RWPE2 (cell line): ENCODE measurements around the gene KCNJ16.
A peak's percentile ranks its signal among the peaks of the same experiment; 100 is the strongest.

Experiments used
- ATAC-seq: fragments of 200-7000 bp; cut with Tn5 transposase; 3 replicates; pipeline ENCODE4 v1.9.1; 2021; ENCODE audit warnings: low read depth
- DNase-seq: peaks from one replicate; pipeline ENCODE4 v3.0.0-alpha.2; 2020; ENCODE audit warnings: low spot score
- H3K27ac ChIP-seq: fragments of 450-650 bp; 2 replicates; pipeline ENCODE4 v1.5.1; 2017; ENCODE audit warnings: mild to moderate bottlenecking; ENCODE audit not compliant: poor library complexity, severe bottlenecking
- H3K27me3 ChIP-seq: fragments of 250-450 bp; sonication (Bioruptor Pico); 2 replicates; pipeline ENCODE4 v1.5.1; 2021; ENCODE audit warnings: mild to moderate bottlenecking, moderate library complexity; ENCODE audit not compliant: insufficient read depth, poor library complexity, severe bottlenecking
- H3K36me3 ChIP-seq: fragments of 250-450 bp; sonication (Bioruptor Pico); 2 replicates; pipeline ENCODE4 v1.5.1; 2020; ENCODE audit warnings: low read depth, mild to moderate bottlenecking, moderate library complexity
- H3K4me1 ChIP-seq: fragments of 250-450 bp; sonication (Bioruptor Pico); 2 replicates; pipeline ENCODE4 v1.5.1; 2021; ENCODE audit warnings: mild to moderate bottlenecking, moderate library complexity; ENCODE audit not compliant: insufficient read depth, poor library complexity, severe bottlenecking
- H3K4me3 ChIP-seq: fragments of 250-450 bp; sonication (Bioruptor Pico); 2 replicates; pipeline ENCODE4 v1.5.1; 2021; ENCODE audit warnings: mild to moderate bottlenecking, moderate library complexity; ENCODE audit not compliant: severe bottlenecking
- H3K9me3 ChIP-seq: fragments of 250-450 bp; sonication (Bioruptor Pico); 2 replicates; pipeline ENCODE4 v1.5.1; 2021; ENCODE audit warnings: mild to moderate bottlenecking, moderate library complexity; ENCODE audit not compliant: severe bottlenecking
- CTCF ChIP-seq: fragments of 450-650 bp; IDR thresholded peaks from one replicate; pipeline ENCODE4 v1.5.1; 2017; ENCODE audit warnings: mild to moderate bottlenecking, moderate library complexity; ENCODE audit not compliant: poor library complexity, severe bottlenecking

KCNJ16 gene

GRCh38 chr17:70144260-70144846 lies 69.3 kb downstream of the KCNJ16 start:
- Histone ChIP-seq H3K4me1 (no peaks in the 10 kb centered on the region), H3K4me3 (no peak overlapping the region), H3K9me3 (no peaks in the 10 kb centered on the region), H3K27me3 (no peaks in the 10 kb centered on the region), H3K36me3 (no peaks in the 10 kb centered on the region), H3K27ac (no peak overlapping the region)
- ATAC-seq (no peak), DNase-seq (no peak)
- peak; percentile 87 for TF ChIP-seq CTCF

- ATAC-seq (no peak), DNase-seq (no peak)
- no peak for TF ChIP-seq CTCF
These were observed 78.2 kb downstream of the KCNJ16 start for GRCh38 chr17:70153210-70153609.

GRCh38 chr17:70157151-70157550 lies 82.1 kb downstream of the KCNJ16 start:
- DNase-seq: no peak
- Histone ChIP-seq H3K27ac (no peak overlapping the region), H3K9me3 (no peaks in the 10 kb centered on the region), H3K36me3 (no peaks in the 10 kb centered on the region), H3K4me3 (no peak overlapping the region), H3K4me1 (peaks cover 14% of the 10 kb centered on the region), H3K27me3 (no peaks in the 10 kb centered on the region)
- TF ChIP-seq CTCF: no peak
- no peak for ATAC-seq

More at GRCh38 chr17:70153210-70153609, 78.2 kb downstream of the KCNJ16 start:
- Histone ChIP-seq H3K4me3 (no peak overlapping the region), H3K27me3 (no peaks in the 10 kb centered on the region), H3K9me3 (no peaks in the 10 kb centered on the region), H3K36me3 (no peaks in the 10 kb centered on the region), H3K27ac (no peak overlapping the region), H3K4me1 (no peaks in the 10 kb centered on the region)

GRCh38 chr17:70158180-70158579 lies 83.2 kb downstream of the KCNJ16 start:
- Histone ChIP-seq H3K27me3 (no peaks in the 10 kb centered on the region), H3K4me3 (no peak overlapping the region), H3K36me3 (no peaks in the 10 kb centered on the region), H3K27ac (no peak overlapping the region), H3K9me3 (no peaks in the 10 kb centered on the region), H3K4me1 (peaks cover 14% of the 10 kb centered on the region)
- TF ChIP-seq CTCF: no peak
- no peak for DNase-seq
- ATAC-seq: no peak

- H3K9me3 ChIP-seq: no peaks in the 10 kb centered on the region
- H3K27ac ChIP-seq: no peak overlapping the region
- peaks cover 14% of the 10 kb centered on the region for H3K4me1 ChIP-seq
- ATAC-seq (no peak), DNase-seq (no peak)
- no peaks in the 10 kb centered on the region for H3K27me3 ChIP-seq
- TF ChIP-seq CTCF: no peak
- H3K4me3 ChIP-seq: no peak overlapping the region
- no peaks in the 10 kb centered on the region for H3K36me3 ChIP-seq
These were observed 83.6 kb downstream of the KCNJ16 start for GRCh38 chr17:70158591-70158990.
